AG10803 (cell line): ENCODE data around the gene CECR2.

Experiments used
- DNase-seq: peaks from one replicate; pipeline ENCODE4 v3.0.0; 2010; ENCODE audit warnings: low read depth
- H3K4me3 ChIP-seq: 2 replicates; pipeline ENCODE4 v1.5.1; 2011; ENCODE audit warnings: mild to moderate bottlenecking, low read length, control low read depth
- CTCF ChIP-seq: conservative IDR thresholded peaks from 2 replicates; pipeline ENCODE4 v1.5.1; 2011; ENCODE audit warnings: mild to moderate bottlenecking, low read length, control low read depth, inconsistent platforms

Gene CECR2

GRCh38 chr22:17486313-17486712 lies 117.1 kb downstream of the CECR2 start:
- no peak overlapping the region for H3K4me3 ChIP-seq
- TF ChIP-seq CTCF: no peak
- DNase-seq: no peak

- DNase-seq: no peak
- no peak overlapping the region for H3K4me3 ChIP-seq
- TF ChIP-seq CTCF: no peak
Observed at GRCh38 chr22:17486719-17487118, 117.5 kb downstream of the CECR2 start.

GRCh38 chr22:17489101-17489500 lies 119.8 kb downstream of the CECR2 start:
- TF ChIP-seq CTCF: no peak
- DNase-seq: no peak
- H3K4me3 ChIP-seq: no peak overlapping the region

GRCh38 chr22:17491090-17491640 lies 121.9 kb downstream of the CECR2 start:
- no peak for DNase-seq
- TF ChIP-seq CTCF: no peak
- no peak overlapping the region for H3K4me3 ChIP-seq

GRCh38 chr22:17492247-17492646 lies 123.0 kb downstream of the CECR2 start:
- H3K4me3 ChIP-seq: no peak overlapping the region
- no peak for TF ChIP-seq CTCF
- DNase-seq: no peak

GRCh38 chr22:17493419-17493981 lies 124.2 kb downstream of the CECR2 start:
- no peak for TF ChIP-seq CTCF
- no peak overlapping the region for H3K4me3 ChIP-seq
- no peak for DNase-seq

GRCh38 chr22:17496841-17497240 lies 127.6 kb downstream of the CECR2 start:
- DNase-seq: no peak
- no peak for TF ChIP-seq CTCF
- H3K4me3 ChIP-seq: no peak overlapping the region
